ENCODE results near the gene AP1B1. TPM values are rescaled to one million over a fixed set of nuclear protein-coding genes. Genes with fewer than 3 reads are reported as not detected.
A peak's percentile ranks its signal among the peaks of the same experiment; 100 is the strongest.

Gene AP1B1
- total and polyA plus RNA-seq, 2 of the 8 experiments (the other 6 are each of a cell fraction or from before 2014, with no cell fraction given) = 64.2 to 86.8 TPM

DNA sequence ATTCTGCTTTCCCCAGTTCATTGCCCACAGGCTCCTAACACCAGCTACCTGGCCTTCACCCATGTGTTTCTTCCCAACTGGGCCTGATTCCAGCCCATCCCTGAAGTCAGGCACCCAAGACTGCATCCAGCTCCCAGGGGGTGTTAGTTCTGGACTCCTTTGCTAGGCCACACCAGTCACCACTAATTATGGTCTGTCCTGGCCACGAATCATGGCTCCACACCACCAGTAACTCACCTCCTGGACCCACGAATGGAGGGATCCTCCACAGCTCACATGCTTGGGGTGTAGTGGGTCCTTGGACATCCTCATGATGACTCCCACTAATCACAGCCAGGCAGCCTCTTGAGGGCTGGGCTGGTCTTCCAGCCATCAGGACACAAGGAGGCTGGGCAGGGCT lies 69.3 kb downstream of the AP1B1 start:
- H4K8ac ChIP-seq (ENCODE audit: extremely low read depth, insufficient read depth, low read length) = no peak overlapping the region
- peaks cover 6% of the 10 kb centered on the region; the same call in 1 of the 2 replicates for H3K23me2 ChIP-seq (ENCODE audit: low read depth, low read length)
- peaks cover 0 to 4% (median 0%) of the 10 kb centered on the region in 4 experiments; a peak in 1 of 8 replicates for H3K36me3 ChIP-seq (ENCODE audit: control insufficient read depth in 2 of 4, insufficient read depth in 4 of 4, low read length in 3 of 4)
- no peak overlapping the region for H3K23ac ChIP-seq (ENCODE audit: insufficient read length)
- H3K4me1 ChIP-seq (replicated peaks in 1 of 4; ENCODE audit: control insufficient read depth in 3 of 4, insufficient read depth in 4 of 4, low read length in 3 of 4) = peaks cover 0 to 10% (median 4%) of the 10 kb centered on the region in 4 experiments; a peak in 6 of 7 replicates
- H3K9me3 ChIP-seq (ENCODE audit: insufficient read depth in 2 of 2, low read depth in 1 of 2, low read length in 1 of 2) = peaks cover 0 to 4% of the 10 kb centered on the region in 2 experiments; a peak in 1 of 4 replicates
- ChIA-PET CTCF (ENCODE audit: partially characterized antibody) (interaction anchor here (1.5 to 2.6 kb wide), 3 partner anchors 12 to 16 kb away, joined by 4 to 10 read pairs (median 7); partner anchors contain the start of gene GAS2L1), POLR2A (ENCODE audit: partially characterized antibody) (interaction anchor here (1.5 to 3.9 kb wide), 2 partner anchors 11 to 18 kb away, joined by 3 to 17 read pairs; no protein-coding TSS in a partner anchor)
- no peak overlapping the region for H4K91ac ChIP-seq (replicated peaks; ENCODE audit: insufficient read length, low read length)
- no peak overlapping the region for H3K56ac ChIP-seq (replicated peaks; ENCODE audit: insufficient read length, low read depth, low read length)
- no peak overlapping the region for H2AK5ac ChIP-seq (ENCODE audit: low read depth, low read length)
- TF ChIP-seq YY1 (IDR thresholded peaks at IDR 0.05; ENCODE audit: low read depth, low read length) (no peak), TCF12 (IDR thresholded peaks at IDR 0.05; ENCODE audit: low read depth, low read length) (no peak), FOSL1 (IDR thresholded peaks at IDR 0.05; ENCODE audit: insufficient read depth, low read depth, low read length) (no peak), SIX5 (IDR thresholded peaks at IDR 0.05; ENCODE audit: low read depth, low read length) (no peak), KDM5A (IDR thresholded peaks at IDR 0.05; ENCODE audit: low read length) (no peak), BCL11A (IDR thresholded peaks at IDR 0.05; ENCODE audit: low read depth in 2 of 2, low read length in 2 of 2) (no peak), BRCA1 (IDR thresholded peaks at IDR 0.05; ENCODE audit: low read depth, low read length) (no peak), RBBP5 (IDR thresholded peaks at IDR 0.05; ENCODE audit: borderline replicate concordance, low read depth, low read length) (no peak)
- H2BK12ac ChIP-seq (ENCODE audit: low read depth, low read length) = no peak overlapping the region
- no peak overlapping the region for H3K27ac ChIP-seq (ENCODE audit: low read depth, low read length)
- no peak for FAIRE-seq
- 79% methylated on average over 2 of the region's 2 CpGs; no CpG with 5 or more reads in 1 of the 2 experiments for WGBS, 2 experiments (ENCODE audit: extremely low coverage in 1 of 2, insufficient coverage in 1 of 2, insufficient read length in 1 of 2, insufficient replicate concordance in 2 of 2, low coverage in 1 of 2, low lambda C conversion rate in 2 of 2, missing lambda C conversion rate in 1 of 2)
- H3K14ac ChIP-seq (ENCODE audit: insufficient read length) = no peak overlapping the region
- no peak overlapping the region for H4K5ac ChIP-seq (ENCODE audit: insufficient read length, low read depth, low read length)
- H3K4ac ChIP-seq (replicated peaks; ENCODE audit: insufficient read length, low read depth, low read length) = peak overlapping the region; percentile 69
- H2BK20ac ChIP-seq (ENCODE audit: low read length) = no peak overlapping the region
- H3K4me2 ChIP-seq (ENCODE audit: insufficient read depth in 1 of 2, low read depth in 2 of 2, low read length in 2 of 2) = no peak overlapping the region
- no peak overlapping the region for H3K9ac ChIP-seq (replicated peaks in 1 of 4; ENCODE audit: extremely low read depth in 1 of 4, low read depth in 3 of 4, low read length in 3 of 4)
- peaks cover 20 to 31% (median 31%) of the 10 kb centered on the region in 4 experiments for H3K27me3 ChIP-seq (replicated peaks in 1 of 4; ENCODE audit: control insufficient read depth in 3 of 4, extremely low read depth in 1 of 4, insufficient read depth in 3 of 4, low read length in 3 of 4)
- H2BK15ac ChIP-seq (ENCODE audit: low read length) = no peak overlapping the region
- H2AFZ ChIP-seq (ENCODE audit: low read length) = no peak overlapping the region
- no peak overlapping the region for H3K18ac ChIP-seq (ENCODE audit: extremely low read depth, low read length)
- no peak overlapping the region for H2BK5ac ChIP-seq (ENCODE audit: low read depth, low read length)
- no peak overlapping the region for H2BK120ac ChIP-seq (replicated peaks; ENCODE audit: low read depth, low read length)
- peaks cover under 1 to 3% of the 10 kb centered on the region in 2 experiments for H4K20me1 ChIP-seq (replicated peaks in 1 of 2; ENCODE audit: control insufficient read depth in 1 of 2, insufficient read depth in 2 of 2, low read length in 2 of 2)
- no peaks in the 10 kb centered on the region for H3K79me1 ChIP-seq (ENCODE audit: low read depth, low read length)
- H3K4me3 ChIP-seq (ENCODE audit: extremely low read depth in 1 of 4, insufficient read depth in 2 of 4, low read depth in 3 of 4, low read length in 4 of 4) = no peak overlapping the region
- DNase-seq (ENCODE audit: low read depth in 1 of 2, low spot score in 2 of 2) = no peak
- H3K79me2 ChIP-seq (ENCODE audit: control insufficient read depth in 1 of 2, insufficient read depth in 2 of 2, low read length in 2 of 2) = no peaks in the 10 kb centered on the region

Measured in H1 (cell line).